ENCODE data around the gene CEP164. TPM values are rescaled to one million over a fixed set of nuclear protein-coding genes. Genes with fewer than 3 reads are reported as not detected.

The CEP164 gene
- total RNA-seq, 1 donor from 2014 or later, result 36.1 TPM

DNA sequence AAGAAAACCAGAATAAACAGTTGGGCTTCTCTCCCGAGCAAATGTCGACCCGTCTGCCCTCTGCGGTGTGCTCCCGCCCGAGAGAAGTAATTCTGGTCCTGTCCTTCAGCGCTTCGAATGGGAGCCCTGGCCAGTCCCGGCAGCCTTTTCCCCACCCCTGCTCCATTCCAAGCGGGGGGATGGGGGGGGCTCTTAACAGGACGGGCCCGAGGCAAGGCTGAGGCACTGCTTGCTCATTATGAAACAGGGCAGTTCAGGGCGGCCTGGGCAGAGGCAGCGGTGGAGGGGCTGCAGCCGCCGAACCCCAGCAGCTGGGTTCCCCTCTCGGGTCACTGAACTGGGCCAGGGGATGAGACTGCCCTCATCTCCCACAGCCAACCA, 27.4 kb upstream of the CEP164 start:
- Histone ChIP-seq H3K79me2 (ENCODE audit: insufficient read depth, low read length) (no peaks in the 10 kb centered on the region), H3K4me3 (ENCODE audit: insufficient read depth, low read depth, low read length) (no peak overlapping the region), H3K4me2 (ENCODE audit: low read length) (peak overlapping the region; percentile 72), H3K9me3 (ENCODE audit: insufficient read depth, low read depth, low read length) (no peaks in the 10 kb centered on the region), H3K9ac (ENCODE audit: low read length) (peak overlapping the region; percentile 62), H3K27me3 (ENCODE audit: insufficient read depth, low read length) (no peaks in the 10 kb centered on the region), H3K4me1 (ENCODE audit: insufficient read depth, low read length) (peaks cover 15% of the 10 kb centered on the region), H2AFZ (ENCODE audit: low read depth, low read length) (no peak overlapping the region), H3K27ac (ENCODE audit: low read depth, low read length) (no peak overlapping the region), H3K36me3 (ENCODE audit: insufficient read depth, low read length) (no peaks in the 10 kb centered on the region), H4K20me1 (ENCODE audit: insufficient read depth, low read length) (peaks cover 46% of the 10 kb centered on the region)
- H3K36me3 Mint-ChIP-seq (ENCODE audit: low read depth, unreplicated experiment), result peaks cover 14% of the 10 kb centered on the region
- DNase-seq (ENCODE audit: low read depth) (peak; percentile 52), FAIRE-seq (no peak)
- H3K27ac Mint-ChIP-seq (ENCODE audit: unreplicated experiment), result peak overlapping the region; percentile 62
- peaks cover 23% of the 10 kb centered on the region for H3K4me1 Mint-ChIP-seq (ENCODE audit: low read depth, unreplicated experiment)
- TF ChIP-seq, protein P1, sequence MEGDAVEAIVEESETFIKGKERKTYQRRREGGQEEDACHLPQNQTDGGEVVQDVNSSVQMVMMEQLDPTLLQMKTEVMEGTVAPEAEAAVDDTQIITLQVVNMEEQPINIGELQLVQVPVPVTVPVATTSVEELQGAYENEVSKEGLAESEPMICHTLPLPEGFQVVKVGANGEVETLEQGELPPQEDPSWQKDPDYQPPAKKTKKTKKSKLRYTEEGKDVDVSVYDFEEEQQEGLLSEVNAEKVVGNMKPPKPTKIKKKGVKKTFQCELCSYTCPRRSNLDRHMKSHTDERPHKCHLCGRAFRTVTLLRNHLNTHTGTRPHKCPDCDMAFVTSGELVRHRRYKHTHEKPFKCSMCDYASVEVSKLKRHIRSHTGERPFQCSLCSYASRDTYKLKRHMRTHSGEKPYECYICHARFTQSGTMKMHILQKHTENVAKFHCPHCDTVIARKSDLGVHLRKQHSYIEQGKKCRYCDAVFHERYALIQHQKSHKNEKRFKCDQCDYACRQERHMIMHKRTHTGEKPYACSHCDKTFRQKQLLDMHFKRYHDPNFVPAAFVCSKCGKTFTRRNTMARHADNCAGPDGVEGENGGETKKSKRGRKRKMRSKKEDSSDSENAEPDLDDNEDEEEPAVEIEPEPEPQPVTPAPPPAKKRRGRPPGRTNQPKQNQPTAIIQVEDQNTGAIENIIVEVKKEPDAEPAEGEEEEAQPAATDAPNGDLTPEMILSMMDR (IDR thresholded peaks at IDR 0.05; ENCODE audit: insufficient read depth, low read depth, low read length), result no peak
- TF ChIP-seq EZH2 (IDR thresholded peaks at IDR 0.05; ENCODE audit: insufficient read depth, low read length), result no peak
- peaks cover 2% of the 10 kb centered on the region for H3K9me3 Mint-ChIP-seq (ENCODE audit: unreplicated experiment)
- no peaks in the 10 kb centered on the region for H3K27me3 Mint-ChIP-seq (ENCODE audit: low read depth, unreplicated experiment)
- H3K4me3 Mint-ChIP-seq (ENCODE audit: unreplicated experiment), result no peak overlapping the region

DNA sequence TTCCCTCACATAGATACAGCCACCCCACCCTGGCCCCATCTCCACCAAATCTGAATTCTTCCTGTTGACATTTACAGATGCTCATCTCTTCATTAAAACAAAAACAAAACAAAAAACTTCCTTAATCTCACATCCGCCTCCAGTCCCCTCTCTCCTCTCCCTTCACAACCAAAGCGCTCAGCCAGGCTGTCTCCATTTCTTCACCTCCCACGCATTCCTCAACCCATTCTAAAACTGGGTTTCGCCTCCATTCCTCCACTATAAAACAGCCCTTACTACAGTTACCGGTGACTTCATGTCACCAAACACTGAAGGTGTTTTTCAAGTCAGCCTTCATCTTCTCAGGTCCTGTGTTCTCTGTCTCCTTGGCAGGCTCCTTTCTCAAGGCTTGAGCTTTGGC, 26.9 kb upstream of the CEP164 start:
- Mint-ChIP-seq H3K4me3 (ENCODE audit: unreplicated experiment) (no peak overlapping the region), H3K27ac (ENCODE audit: unreplicated experiment) (no peak overlapping the region), H3K9me3 (ENCODE audit: unreplicated experiment) (peaks cover 2% of the 10 kb centered on the region), H3K36me3 (ENCODE audit: low read depth, unreplicated experiment) (peaks cover 13% of the 10 kb centered on the region), H3K27me3 (ENCODE audit: low read depth, unreplicated experiment) (no peaks in the 10 kb centered on the region), H3K4me1 (ENCODE audit: low read depth, unreplicated experiment) (peaks cover 20% of the 10 kb centered on the region)
- H3K27me3 ChIP-seq (ENCODE audit: insufficient read depth, low read length), result no peaks in the 10 kb centered on the region
- no peak overlapping the region for H3K27ac ChIP-seq (ENCODE audit: low read depth, low read length)
- no peaks in the 10 kb centered on the region for H3K36me3 ChIP-seq (ENCODE audit: insufficient read depth, low read length)
- H3K9ac ChIP-seq (ENCODE audit: low read length), result peak overlapping the region; percentile 62
- no peaks in the 10 kb centered on the region for H3K79me2 ChIP-seq (ENCODE audit: insufficient read depth, low read length)
- TF ChIP-seq EZH2 (IDR thresholded peaks at IDR 0.05; ENCODE audit: insufficient read depth, low read length), result no peak
- TF ChIP-seq, protein P1 (IDR thresholded peaks at IDR 0.05; ENCODE audit: insufficient read depth, low read depth, low read length), result no peak
- H4K20me1 ChIP-seq (ENCODE audit: insufficient read depth, low read length), result peaks cover 46% of the 10 kb centered on the region
- peaks cover 15% of the 10 kb centered on the region for H3K4me1 ChIP-seq (ENCODE audit: insufficient read depth, low read length)
- H3K9me3 ChIP-seq (ENCODE audit: insufficient read depth, low read depth, low read length), result no peaks in the 10 kb centered on the region
- H3K4me2 ChIP-seq (ENCODE audit: low read length), result peak overlapping the region; percentile 72
- no peak for DNase-seq (ENCODE audit: low read depth)
- no peak overlapping the region for H2AFZ ChIP-seq (ENCODE audit: low read depth, low read length)
- no peak for FAIRE-seq
- H3K4me3 ChIP-seq (ENCODE audit: insufficient read depth, low read depth, low read length), result no peak overlapping the region

DNA sequence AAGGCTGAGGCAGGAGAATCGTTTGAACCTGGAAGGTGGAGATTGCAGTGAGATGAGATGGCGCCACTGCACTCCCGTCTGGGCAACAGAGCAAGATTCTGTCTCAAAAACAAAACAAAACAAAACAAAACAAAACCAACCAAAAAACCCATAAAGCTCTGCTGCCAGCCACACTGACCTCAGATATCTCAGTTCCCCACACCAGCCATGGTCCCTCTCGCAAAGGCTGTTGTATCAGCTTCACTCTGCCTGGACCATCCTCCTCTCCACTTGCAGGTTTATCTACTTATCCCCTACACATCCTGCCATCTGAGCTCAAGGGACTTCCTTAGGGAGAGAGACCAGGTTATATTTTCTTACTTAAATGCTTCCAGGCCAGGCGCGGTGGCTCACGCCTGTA, 25.4 kb upstream of the CEP164 start:
- H3K9ac ChIP-seq (ENCODE audit: low read length), result no peak overlapping the region
- H3K4me1 ChIP-seq (ENCODE audit: insufficient read depth, low read length), result peaks cover 15% of the 10 kb centered on the region
- peaks cover 42% of the 10 kb centered on the region for H4K20me1 ChIP-seq (ENCODE audit: insufficient read depth, low read length)
- Mint-ChIP-seq H3K36me3 (ENCODE audit: low read depth, unreplicated experiment) (peaks cover 13% of the 10 kb centered on the region), H3K27me3 (ENCODE audit: low read depth, unreplicated experiment) (no peaks in the 10 kb centered on the region), H3K4me3 (ENCODE audit: unreplicated experiment) (no peak overlapping the region), H3K4me1 (ENCODE audit: low read depth, unreplicated experiment) (peaks cover 18% of the 10 kb centered on the region), H3K27ac (ENCODE audit: unreplicated experiment) (no peak overlapping the region), H3K9me3 (ENCODE audit: unreplicated experiment) (no peaks in the 10 kb centered on the region)
- TF ChIP-seq, protein P1 (IDR thresholded peaks at IDR 0.05; ENCODE audit: insufficient read depth, low read depth, low read length), result no peak
- no peak for TF ChIP-seq EZH2 (IDR thresholded peaks at IDR 0.05; ENCODE audit: insufficient read depth, low read length)
- no peaks in the 10 kb centered on the region for H3K36me3 ChIP-seq (ENCODE audit: insufficient read depth, low read length)
- no peak for DNase-seq (ENCODE audit: low read depth)
- no peaks in the 10 kb centered on the region for H3K9me3 ChIP-seq (ENCODE audit: insufficient read depth, low read depth, low read length)
- H3K27ac ChIP-seq (ENCODE audit: low read depth, low read length), result no peak overlapping the region
- H3K4me3 ChIP-seq (ENCODE audit: insufficient read depth, low read depth, low read length), result no peak overlapping the region
- no peak for FAIRE-seq
- no peak overlapping the region for H2AFZ ChIP-seq (ENCODE audit: low read depth, low read length)
- no peaks in the 10 kb centered on the region for H3K27me3 ChIP-seq (ENCODE audit: insufficient read depth, low read length)
- H3K79me2 ChIP-seq (ENCODE audit: insufficient read depth, low read length), result no peaks in the 10 kb centered on the region
- no peak overlapping the region for H3K4me2 ChIP-seq (ENCODE audit: low read length)

Data from astrocyte (in vitro differentiated cells and primary cell).